Right lobe of liver (tissue), 6 donors: ENCODE results near the gene ENDOV. TPM values are rescaled to one million over a fixed set of nuclear protein-coding genes. Genes with fewer than 3 reads are reported as not detected.
A peak's percentile ranks its signal among the peaks of the same experiment; 100 is the strongest.

ENCODE experiments used
- ATAC-seq, 4 donors: fragments of 200-7000 bp; cut with Tn5 transposase; one replicate each; pipeline ENCODE4 v1.9.1; 2020; ENCODE audit warnings: mild to moderate bottlenecking in 4 of 4, moderate library complexity in 4 of 4
- DNase-seq, 3 donors: peaks; one replicate each; pipeline ENCODE4 v3.0.0-alpha.2; 2020
- H3K27ac ChIP-seq, 3 donors: fragments of 200-600 bp; one replicate each; pipeline ENCODE4 v1.8.0; 2022
- H3K27me3 ChIP-seq, 2 donors: fragments of 200-600 bp; one replicate each; pipeline ENCODE4 v1.8.0; 2022
- H3K36me3 ChIP-seq, 4 donors: fragments of 200-600 bp; sonication (generic) in 1 of 4; one replicate each; pipeline versions ENCODE4 v1.5.1 to v1.8.0; 2017 to 2022; ENCODE audit warnings: control low read depth in 1 of 4
- H3K4me1 ChIP-seq, 4 donors: fragments of 200-600 bp; sonication (generic) in 1 of 4; one replicate each; pipeline versions ENCODE4 v1.5.1 to v1.8.0; 2017 to 2022; ENCODE audit warnings: control low read depth in 1 of 4
- H3K4me3 ChIP-seq, 3 donors: fragments of 200-600 bp; one replicate each; pipeline ENCODE4 v1.8.0; 2022
- H3K9me3 ChIP-seq, 4 donors: fragments of 200-600 bp; sonication (generic) in 1 of 4; one replicate each; pipeline versions ENCODE4 v1.5.1 to v1.8.0; 2017 to 2022; ENCODE audit warnings: control low read depth in 1 of 4
- POLR2A ChIP-seq: fragments of 450-650 bp; IDR thresholded peaks from one replicate; pipeline ENCODE4 v1.6.1; 2017; ENCODE audit warnings: antibody characterized with exemption, mild to moderate bottlenecking
- WGBS: methylation state at CpG from one replicate; pipeline ENCODE4 v1.1.6; 2018; ENCODE audit warnings: low coverage, low lambda C conversion rate; ENCODE audit not compliant: insufficient coverage; ENCODE audit errors: missing lambda C conversion rate; 5-methylcytosine and 5-hydroxymethylcytosine counted together
- intact Hi-C, 2 donors: fragments of 100-400 bp; cut with DNase I; formaldehyde crosslinking; loops; one replicate each; pipeline versions ENCODE4 v1.11.2 to v1.14.1; 2022
- total RNA-seq, 6 experiments: library from RNA; depleted of rRNA in 2 of 6; stranded (reverse); fragments of >200 nt in 2 of 6; fragmentation: NEBNext Ultra II Directional in 3 of 6; extraction: Animal tissue kit (Norgen Biotek cat#: 25700) in 3 of 6; gene quantifications; one replicate each; pipeline versions ENCODE4 v1.1.0 to v1.2.4, GENCODE V29; 2016 to 2023
- TF ChIP-seq, protein P1 (sequence below), 4 donors: fragments of 200-600 bp in 3 of 4; fragments of 450-650 bp in 1 of 4; IDR thresholded peaks; one replicate each; pipeline versions ENCODE4 v1.5.1 to v1.8.0; 2016 to 2022; ENCODE audit warnings: antibody characterized with exemption in 4 of 4, mild to moderate bottlenecking in 2 of 4
- donor health status: DM: no; HTN: yes; CAD: no.
- donor health status: DM: no; HTN: no; CAD: no.
- donor health status: DM: no; HTN: no; CAD: no.
- donor health status: DM: no; HTN: yes; CAD: no.
- donor health status: DM: no; HTN: yes; CAD: no.

Gene ENDOV
- total RNA-seq, 6 experiments from 2014 or later = 6.8 to 14.1 (median 11.3) TPM

DNA sequence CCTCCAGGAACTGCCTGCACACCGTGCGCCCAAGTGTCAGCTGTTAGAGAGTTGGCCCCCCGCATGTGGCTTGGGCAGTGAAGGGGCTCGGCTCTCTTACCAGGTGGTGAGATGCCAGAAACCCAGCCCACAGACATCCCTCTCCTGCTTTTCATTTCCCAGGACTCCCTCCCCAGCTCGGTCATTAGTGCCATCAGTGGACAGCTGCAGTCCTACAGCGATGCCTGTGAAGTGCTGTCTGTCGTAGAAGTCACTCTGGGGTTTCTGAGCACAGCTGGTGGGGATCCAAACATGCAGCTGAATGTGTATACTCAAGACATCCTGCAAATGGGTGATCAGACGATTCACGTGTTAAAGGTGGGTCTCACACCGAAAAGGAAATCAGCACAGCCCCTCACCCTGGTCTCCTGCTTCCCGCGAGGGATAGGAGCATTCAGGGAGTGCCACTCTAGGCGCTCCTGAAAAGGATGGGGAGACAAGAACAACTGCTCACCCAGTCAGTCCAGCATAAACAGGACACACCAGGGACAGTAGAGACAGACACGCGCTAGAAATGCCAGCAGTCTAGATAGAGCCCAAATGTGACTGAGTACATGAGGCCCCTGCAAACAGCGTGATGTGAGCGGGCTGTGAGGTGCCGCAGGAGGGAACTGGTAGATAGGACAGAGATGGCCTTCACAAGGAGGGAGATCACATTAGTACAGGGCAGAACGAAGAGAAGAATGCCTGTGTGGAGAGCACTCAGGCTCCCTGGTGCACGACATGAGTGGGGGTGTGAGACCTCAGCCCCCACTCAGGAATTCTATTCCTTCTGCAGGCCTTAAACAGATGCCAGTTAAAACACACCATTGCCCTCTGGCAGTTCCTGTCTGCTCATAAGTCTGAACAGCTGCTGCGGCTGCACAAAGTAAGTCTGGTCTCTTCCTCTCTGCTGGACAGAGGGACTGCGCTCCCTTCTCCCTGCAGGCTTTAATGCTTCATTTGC is 25.7 kb upstream of the ENDOV start:
- Histone ChIP-seq H3K9me3 (no peaks in the 10 kb centered on the region), H3K27me3 (no peaks in the 10 kb centered on the region), H3K4me3 (no peak overlapping the region), H3K27ac (no peak overlapping the region), H3K4me1 (no peaks in the 10 kb centered on the region), H3K36me3 (peaks cover 9 to 98% (median 54%) of the 10 kb centered on the region in 4 donors)
- intact Hi-C loops = no loop called here
- DNase-seq (peak in 1 of 3 donors; percentile 40), ATAC-seq (no peak)
- WGBS = 97% methylated on average over 8 of the region's 22 CpGs
- TF ChIP-seq POLR2A = no peak
- TF ChIP-seq, protein P1, sequence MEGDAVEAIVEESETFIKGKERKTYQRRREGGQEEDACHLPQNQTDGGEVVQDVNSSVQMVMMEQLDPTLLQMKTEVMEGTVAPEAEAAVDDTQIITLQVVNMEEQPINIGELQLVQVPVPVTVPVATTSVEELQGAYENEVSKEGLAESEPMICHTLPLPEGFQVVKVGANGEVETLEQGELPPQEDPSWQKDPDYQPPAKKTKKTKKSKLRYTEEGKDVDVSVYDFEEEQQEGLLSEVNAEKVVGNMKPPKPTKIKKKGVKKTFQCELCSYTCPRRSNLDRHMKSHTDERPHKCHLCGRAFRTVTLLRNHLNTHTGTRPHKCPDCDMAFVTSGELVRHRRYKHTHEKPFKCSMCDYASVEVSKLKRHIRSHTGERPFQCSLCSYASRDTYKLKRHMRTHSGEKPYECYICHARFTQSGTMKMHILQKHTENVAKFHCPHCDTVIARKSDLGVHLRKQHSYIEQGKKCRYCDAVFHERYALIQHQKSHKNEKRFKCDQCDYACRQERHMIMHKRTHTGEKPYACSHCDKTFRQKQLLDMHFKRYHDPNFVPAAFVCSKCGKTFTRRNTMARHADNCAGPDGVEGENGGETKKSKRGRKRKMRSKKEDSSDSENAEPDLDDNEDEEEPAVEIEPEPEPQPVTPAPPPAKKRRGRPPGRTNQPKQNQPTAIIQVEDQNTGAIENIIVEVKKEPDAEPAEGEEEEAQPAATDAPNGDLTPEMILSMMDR (IDR thresholded peaks at IDR 0.05) = no peak

DNA sequence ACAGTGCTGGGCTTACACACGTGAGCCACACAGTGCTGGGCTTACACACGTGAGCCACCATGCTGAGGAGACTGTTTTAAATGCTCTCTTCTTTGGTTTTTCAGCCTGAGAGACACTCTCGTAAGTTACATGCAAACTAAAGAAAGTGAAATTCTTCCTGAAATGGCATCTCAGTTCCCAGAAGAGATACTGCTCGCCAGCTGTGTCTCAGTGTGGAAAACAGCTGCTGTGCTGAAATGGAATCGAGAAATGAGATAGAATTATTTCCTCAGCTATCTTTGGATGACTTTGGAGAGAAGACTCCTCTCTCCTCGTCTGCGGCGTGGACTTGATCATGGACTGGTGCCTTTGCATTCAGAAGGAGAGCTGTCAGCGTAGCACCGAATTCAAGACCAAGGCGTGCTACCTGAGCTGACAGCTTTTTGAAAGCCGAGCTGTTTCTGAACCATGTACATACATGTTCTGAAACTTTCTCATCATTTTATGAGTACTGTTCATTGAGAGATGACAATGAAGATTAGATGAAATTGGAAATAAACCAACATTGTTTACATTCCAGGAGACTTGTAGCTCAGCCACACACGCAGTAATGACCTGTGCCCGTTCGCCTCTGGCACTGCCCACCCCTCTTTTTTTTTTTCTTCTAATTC is 21.6 kb upstream of the ENDOV start:
- H3K36me3 ChIP-seq = peaks cover 9 to 60% (median 38%) of the 10 kb centered on the region in 4 donors
- no peaks in the 10 kb centered on the region for H3K27me3 ChIP-seq
- no peaks in the 10 kb centered on the region for H3K9me3 ChIP-seq
- no peak overlapping the region for H3K4me3 ChIP-seq
- 86% methylated on average over 15 of the region's 15 CpGs for WGBS
- H3K4me1 ChIP-seq = no peaks in the 10 kb centered on the region
- ATAC-seq (no peak), DNase-seq (no peak)
- no peak overlapping the region for H3K27ac ChIP-seq
- no peak for TF ChIP-seq POLR2A
- TF ChIP-seq, protein P1 (IDR thresholded peaks at IDR 0.05) = no peak
- intact Hi-C loops = no loop called here

DNA sequence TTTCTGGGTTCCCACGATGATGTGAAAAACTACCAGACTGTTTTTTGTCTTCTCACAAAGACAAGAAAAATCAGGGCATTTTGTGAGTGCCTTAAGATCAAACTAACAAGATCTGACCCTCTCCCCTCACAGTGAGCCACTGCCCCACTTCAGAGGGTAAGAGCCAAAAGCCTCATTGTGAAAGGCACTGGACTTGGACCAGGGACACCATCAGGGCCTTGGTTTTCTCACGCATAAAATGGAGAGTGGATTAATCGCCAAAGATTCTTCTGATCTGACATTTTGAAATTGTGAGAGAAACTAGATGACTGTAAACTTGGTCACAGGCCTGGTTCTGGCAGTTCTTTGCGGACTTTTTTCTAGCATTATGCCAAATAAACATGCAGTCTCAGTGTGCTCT is 21.0 kb upstream of the ENDOV start:
- no peak for ATAC-seq
- DNase-seq = no peak
- TF ChIP-seq, protein P1 (IDR thresholded peaks at IDR 0.05) = no peak
- no peak for TF ChIP-seq POLR2A
- intact Hi-C loops = no loop called here
- Histone ChIP-seq H3K9me3 (no peaks in the 10 kb centered on the region), H3K27me3 (no peaks in the 10 kb centered on the region), H3K4me1 (no peaks in the 10 kb centered on the region), H3K36me3 (peaks cover 5 to 54% (median 33%) of the 10 kb centered on the region in 4 donors), H3K27ac (no peak overlapping the region), H3K4me3 (no peak overlapping the region)
- WGBS = 76% methylated on average over 4 of the region's 4 CpGs

DNA sequence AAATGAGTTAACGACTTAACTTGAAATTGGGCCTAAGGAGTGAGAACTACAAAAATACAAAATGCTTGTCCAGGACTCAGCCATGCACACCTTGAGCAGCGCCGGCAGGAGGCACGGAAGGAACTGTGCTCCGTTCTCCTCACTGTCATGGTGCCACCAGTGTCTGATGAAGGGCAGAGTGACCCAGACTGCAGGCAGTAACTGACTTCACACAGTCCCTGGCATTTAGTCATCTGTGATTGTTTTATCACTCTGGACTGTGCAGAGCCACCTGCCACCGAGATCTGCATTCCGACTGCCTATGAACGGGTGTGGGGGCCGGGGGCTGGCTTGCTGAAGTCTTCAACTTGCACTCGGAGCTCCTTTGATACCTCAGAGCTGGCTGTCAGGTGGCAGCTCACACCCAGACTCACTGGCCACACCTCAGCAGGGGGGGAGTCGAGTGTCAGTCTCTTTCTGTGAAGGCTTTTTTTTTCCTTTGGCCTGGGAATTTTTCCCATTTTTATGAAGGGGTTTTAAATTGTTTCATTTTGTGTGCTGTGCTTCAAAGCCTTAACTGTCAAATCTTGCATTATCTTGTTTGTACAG is 20.2 kb upstream of the ENDOV start:
- Histone ChIP-seq H3K4me1 (no peaks in the 10 kb centered on the region), H3K9me3 (no peaks in the 10 kb centered on the region), H3K27ac (no peak overlapping the region), H3K27me3 (no peaks in the 10 kb centered on the region), H3K36me3 (peaks cover 4 to 46% (median 25%) of the 10 kb centered on the region in 4 donors), H3K4me3 (no peak overlapping the region)
- 86% methylated on average over 2 of the region's 11 CpGs for WGBS
- no peak for ATAC-seq
- no peak for DNase-seq
- TF ChIP-seq POLR2A = no peak
- TF ChIP-seq, protein P1 (IDR thresholded peaks at IDR 0.05) = no peak
- intact Hi-C loops = no loop called here
